Testis (tissue), 2 donors: ENCODE results near the gene SRSF11.

ENCODE experiments used
- CTCF ChIP-seq, 3 experiments: fragments of 450-650 bp in 2 of 3; fragments of 200-600 bp in 1 of 3; sonication (generic) in 1 of 3; IDR thresholded peaks; one replicate each; pipeline ENCODE4 v1.5.1; 2016 to 2019; ENCODE audit warnings: antibody characterized with exemption in 3 of 3, mild to moderate bottlenecking in 2 of 3, moderate library complexity in 1 of 3
- POLR2A ChIP-seq: fragments of 450-650 bp; IDR thresholded peaks from one replicate; pipeline ENCODE4 v1.6.1; 2017; ENCODE audit warnings: antibody characterized with exemption, mild to moderate bottlenecking, moderate library complexity

GRCh38 chr1:70256664-70257063, 35.5 kb downstream of the SRSF11 start:
- TF ChIP-seq CTCF (IDR thresholded peaks at IDR 0.05) = no peak
- no peak for TF ChIP-seq POLR2A
